ENCODE data around the gene ZNF609.

DNA sequence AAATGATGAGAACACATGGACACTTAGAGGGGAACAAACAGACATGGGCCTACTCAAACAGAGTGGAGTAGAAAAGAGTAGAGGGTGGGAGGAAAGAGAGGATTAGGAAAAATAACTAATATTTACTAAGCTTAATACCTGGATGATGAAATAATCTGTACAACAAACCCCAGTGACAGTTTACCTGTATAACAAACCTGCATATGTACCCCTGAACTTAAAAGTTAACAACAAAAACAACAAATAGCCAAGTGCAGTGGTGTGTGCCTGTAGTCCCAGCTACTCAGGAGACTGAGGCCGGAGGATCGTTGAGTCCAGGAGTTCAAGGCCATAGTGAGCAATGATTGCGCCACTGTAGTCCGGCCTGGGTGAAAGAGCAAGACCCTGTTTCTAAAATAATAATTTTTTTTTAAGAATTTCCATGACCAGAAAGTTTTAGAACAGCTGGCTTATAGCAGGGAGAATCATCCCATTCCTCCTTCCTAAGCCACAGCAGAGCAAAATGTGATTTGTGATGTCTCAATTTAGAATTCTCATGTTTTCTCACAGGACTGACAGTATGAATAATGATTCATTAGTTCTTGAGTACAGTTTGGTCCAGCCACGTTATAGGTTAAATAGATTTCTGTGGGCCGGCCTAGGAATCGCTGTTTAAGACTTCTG lies 150.0 kb downstream of the ZNF609 start:
- TF ChIP-seq CTCF (conservative IDR thresholded peaks at IDR 0.05; ENCODE audit: low read depth, low read length) (no peak), EZH2 (IDR thresholded peaks at IDR 0.05; ENCODE audit: borderline replicate concordance, low read depth, low read length, poor library complexity, severe bottlenecking) (no peak)

Measured in A673 (cell line).